Daoy (cell line): ENCODE data around the gene NR2F1. TPM values are rescaled to one million over a fixed set of nuclear protein-coding genes. Genes with fewer than 3 reads are reported as not detected.
"Not testable (repeated sequence)": the region's sequence is repeated elsewhere in the genome, so short reads cannot be mapped to it uniquely, and the experiment has no call there.

Experiments
- DNase-seq: peaks from one replicate; pipeline ENCODE4 v3.0.0-alpha.2; 2015; ENCODE audit warnings: low read depth
- total RNA-seq: library from RNA; depleted of rRNA; stranded (reverse); fragments of >200 nt; shearing (Covaris generic); gene quantifications from 2 replicates; pipeline ENCODE4 v1.2.3, GENCODE V29; 2014; rRNA removed

Gene NR2F1
- total RNA-seq, result 7.3 and 10.0 TPM in 2 replicates

DNA sequence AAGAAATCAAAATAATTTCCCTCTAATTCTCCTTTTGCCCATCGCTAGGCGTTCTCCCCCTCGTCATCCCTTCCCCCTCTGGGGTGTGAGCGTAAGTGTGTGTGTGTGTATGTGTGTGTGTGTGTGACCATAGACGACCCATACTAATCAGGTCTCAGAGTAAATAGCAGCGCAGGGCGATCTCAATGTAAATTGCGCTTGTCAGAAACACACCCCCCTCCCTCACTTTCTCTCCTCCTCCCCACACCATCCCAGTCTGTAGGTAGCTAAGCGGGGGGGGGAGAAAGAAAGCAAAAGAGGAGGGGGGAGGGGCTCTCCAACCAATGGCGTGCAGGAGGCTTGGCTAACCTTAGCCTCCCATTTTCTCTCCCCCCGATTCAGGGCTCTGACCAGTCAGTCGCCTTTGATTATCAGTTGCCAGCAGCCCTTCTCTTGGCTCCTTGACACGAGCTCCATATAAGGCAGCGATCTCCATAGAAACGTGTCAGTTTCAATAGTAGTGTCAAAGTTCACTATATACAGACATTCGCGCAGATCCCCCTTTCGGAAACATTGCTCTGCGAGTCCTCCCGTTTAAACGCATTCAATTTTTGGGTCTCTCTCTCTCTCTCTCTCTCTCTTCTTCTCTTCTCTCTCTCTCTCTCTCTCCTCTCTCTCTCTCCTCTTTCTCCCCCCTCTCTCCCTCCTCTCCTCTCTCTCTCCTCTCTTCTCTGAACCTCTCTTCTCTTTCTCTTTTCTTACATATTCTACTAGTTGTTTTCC, at the start of gene NR2F1:
NR2F1 (plus strand) TSS at position 546 of the 762 bp plus-strand sequence. CDS start 1,802 bp downstream, outside the sequence.
- peak; percentile 90 for DNase-seq

- no peak for DNase-seq
These were observed 37.1 kb upstream of the NR2F1 start for GRCh38 chr5:93545872-93546271.

- not testable (repeated sequence) for DNase-seq
These were observed 33.4 kb upstream of the NR2F1 start for GRCh38 chr5:93549594-93549993.

DNA sequence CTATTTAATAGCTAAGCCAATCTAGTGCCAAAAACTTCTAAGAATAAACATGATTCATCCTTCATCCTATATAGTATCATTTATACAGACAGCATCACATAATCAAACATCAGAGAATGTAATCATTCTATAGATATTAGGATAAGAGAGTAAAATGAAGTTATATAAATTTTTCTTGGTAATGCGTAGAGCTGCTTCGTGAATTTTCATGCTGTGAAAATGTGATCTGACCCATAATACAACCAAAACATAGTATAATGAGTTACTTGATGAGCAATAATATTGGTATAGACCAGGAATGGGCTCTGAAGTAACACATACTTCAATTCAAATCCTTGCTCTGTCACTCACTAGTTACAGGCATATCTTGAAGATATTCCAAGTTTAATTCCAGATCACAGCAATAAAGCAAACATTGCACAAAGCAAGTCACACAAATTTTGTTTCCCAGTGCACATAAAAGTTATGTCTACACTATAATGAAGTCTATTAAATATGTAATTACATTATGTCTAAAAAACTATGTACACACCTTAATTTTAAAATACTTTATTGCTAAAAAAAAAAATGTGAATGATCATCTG, 25.9 kb upstream of the NR2F1 start:
- DNase-seq, result no peak

DNA sequence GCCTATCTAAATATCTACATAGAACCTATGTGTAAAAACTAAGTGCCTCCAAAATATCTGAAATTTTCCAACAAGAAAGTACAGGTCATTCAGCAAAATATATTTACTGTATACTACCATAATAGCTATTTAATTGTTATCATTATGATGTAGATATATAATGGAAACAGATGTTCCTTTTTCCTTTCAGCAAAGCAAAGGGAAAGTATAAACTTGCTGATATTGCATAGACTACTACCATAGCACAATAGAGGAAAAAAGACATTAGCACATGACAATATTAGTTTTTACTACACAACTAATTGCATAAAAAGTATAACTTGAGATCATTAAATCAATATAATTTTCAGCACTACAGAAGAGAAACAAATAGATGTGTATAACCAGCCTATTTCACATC, 16.9 kb upstream of the NR2F1 start:
- DNase-seq, result no peak

DNA sequence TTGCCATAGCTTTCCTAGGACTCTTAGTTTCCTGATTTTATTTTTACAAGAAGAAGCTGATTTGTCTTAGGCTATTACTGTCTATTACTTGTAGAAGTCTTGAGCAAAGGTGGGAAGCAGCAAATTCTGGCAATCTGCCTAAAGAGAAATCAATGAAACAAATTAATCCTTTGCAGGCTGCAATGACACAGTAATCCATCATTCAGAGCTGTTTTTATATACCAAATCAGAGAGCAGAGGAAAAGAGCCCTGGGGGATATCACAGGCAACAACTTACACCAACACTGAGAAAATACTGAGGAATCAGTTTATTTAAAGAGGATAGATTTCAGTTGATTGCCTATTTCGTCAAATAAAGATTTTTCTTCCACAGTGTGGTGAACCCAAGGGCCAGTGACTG, 15.6 kb upstream of the NR2F1 start:
- DNase-seq, result no peak

- no peak for DNase-seq
These were observed 13.5 kb upstream of the NR2F1 start for GRCh38 chr5:93569300-93570160.

GRCh38 chr5:93570294-93571113, 12.5 kb upstream of the NR2F1 start:
- DNase-seq, result no peak

DNA sequence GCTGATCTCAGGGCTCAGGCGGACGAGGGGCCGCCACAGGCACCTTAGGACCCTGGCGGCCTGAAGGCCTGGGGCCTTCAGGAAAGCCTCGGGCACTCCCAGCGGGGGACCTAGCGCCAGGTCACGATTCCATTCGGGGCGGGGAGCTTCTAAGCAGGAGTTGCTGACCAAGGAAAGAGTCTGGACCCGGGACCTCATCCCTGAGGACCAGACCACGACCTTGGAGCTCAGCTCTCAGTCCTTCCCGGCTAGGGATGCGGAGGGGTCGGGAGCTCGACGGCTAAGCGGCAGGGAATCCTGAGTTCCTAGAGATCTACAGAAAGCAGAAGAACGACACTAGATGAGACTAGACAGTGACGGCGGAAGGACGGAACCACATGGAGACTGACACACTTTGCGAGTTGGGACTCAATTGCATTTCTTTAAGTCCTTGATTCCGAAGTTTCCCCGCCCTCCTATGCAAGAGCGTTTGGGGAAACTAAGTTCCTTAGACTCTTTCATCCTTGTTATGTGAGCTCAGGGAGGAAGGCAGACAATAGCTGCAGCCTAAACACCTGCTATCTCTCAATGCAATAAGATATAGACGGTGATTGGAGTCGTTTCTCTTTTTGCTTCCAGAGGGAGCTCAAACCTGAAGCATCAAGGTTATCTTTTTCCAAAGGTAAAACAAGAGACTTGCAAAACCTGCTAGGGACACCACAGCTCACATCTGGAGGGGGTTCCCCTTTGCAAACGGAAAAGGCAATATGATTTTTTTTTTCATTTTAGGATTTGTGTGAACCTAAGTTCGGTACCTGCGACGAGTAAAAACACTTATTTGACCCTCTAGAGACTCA, 11.7 kb upstream of the NR2F1 start:
- no peak for DNase-seq

DNA sequence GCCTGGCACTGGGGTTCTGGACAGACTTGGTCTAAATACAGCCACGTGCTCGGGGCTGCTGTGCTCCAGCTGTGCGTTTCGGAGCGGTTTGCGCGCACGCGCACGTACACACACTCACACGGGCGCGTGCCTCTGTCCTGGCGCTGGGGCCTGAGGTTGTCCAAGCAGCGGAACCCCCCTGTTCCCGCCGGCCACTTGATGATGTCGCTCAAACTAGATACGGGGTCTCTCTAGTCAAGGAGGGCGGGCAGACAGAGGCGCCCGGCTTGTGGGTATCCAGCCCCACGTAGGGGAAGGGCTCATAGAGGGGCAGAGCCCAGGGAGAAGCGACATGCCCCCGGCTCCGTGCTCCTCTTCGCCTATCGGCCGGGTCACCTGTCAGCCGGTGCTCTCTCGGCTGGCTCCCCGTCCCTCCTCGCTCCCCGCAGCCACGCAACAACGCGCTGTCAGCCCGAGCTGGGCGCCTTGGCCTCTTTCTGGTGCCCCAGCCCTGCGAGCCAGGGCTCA, 10.9 kb upstream of the NR2F1 start:
- no peak for DNase-seq

DNA sequence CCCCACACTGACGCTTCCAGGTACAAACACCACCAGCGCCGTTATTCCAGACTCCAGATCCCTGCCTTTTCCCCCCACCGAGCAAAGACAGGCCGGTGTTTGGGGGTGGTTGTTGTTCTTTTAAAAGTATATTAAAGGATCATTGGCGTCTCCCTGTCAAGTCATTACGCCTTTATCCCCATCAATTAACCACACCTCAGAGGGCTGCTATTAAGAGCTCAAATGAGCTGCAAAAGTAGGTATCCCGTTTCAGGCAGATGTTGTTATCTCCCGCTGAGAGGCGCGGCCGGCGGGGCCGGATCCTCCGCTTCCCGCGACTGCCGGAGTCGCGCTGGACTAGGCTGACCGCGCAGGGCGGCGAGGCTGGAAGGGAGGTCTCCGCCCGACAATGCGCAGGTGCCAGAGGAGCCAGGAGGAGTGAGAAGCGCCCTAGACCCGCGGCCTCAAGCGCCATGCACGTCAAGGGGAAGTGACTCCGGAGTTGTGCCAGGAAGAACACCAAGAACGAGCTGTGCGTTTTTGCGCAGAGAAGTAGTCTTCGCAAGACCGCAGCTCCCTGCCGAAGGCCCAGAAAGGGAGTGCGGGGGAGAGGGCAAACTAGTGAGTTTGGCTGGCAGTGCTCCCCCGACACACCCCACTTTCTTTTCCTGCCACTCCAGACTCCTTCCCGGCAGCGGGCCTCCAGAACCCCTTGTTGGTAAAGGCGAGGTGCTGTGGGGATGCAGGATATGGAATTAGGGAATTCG, 10.2 kb upstream of the NR2F1 start:
- DNase-seq, result no peak

GRCh38 chr5:93573354-93574351, 9.4 kb upstream of the NR2F1 start:
- DNase-seq, result no peak

- DNase-seq, result no peak
These were observed 8.3 kb upstream of the NR2F1 start for GRCh38 chr5:93574491-93575305.

DNA sequence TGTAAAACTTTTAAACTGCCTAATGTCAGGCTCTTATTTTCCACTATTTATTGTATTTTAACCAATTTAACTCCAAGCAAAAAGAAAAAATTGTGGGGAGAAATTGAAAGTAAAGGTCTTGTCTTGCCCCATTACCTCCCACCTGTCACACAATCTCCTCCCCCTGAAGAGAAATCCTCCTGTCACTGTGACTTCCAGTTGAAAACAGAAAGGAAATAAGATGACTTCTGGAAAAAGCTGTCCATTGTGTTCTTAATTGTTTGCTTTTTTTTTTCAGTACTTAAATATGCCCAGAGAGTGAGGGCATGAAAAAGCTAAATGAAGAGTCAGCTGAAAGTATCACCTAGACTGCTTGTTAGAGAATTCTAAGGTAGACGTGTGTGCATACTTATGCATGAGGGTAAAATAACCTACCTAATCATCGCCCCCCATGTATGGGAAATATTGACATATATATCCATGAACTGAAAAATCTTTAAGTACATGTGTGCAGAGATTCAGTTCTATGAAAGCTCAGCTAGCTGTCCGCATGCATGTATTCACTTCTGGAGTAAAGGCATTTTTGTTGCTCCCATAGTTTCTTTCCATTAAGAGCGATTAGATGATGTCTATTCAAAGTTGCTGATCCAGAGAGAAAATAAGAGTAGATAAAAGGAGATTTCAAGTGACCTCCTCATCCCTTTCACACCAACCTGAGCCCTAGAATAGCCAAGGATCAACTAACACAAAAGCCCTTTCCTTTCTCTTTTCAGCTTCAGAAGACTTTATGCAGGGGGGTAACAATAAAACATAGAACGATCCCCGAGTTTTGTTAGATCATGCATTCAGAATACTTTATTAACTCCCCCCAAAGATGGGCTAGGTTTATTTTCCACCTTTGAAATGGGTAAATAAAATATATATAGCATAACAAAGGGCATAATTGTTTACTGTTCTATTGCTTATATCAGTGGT, 7.3 kb upstream of the NR2F1 start:
- no peak for DNase-seq

DNA sequence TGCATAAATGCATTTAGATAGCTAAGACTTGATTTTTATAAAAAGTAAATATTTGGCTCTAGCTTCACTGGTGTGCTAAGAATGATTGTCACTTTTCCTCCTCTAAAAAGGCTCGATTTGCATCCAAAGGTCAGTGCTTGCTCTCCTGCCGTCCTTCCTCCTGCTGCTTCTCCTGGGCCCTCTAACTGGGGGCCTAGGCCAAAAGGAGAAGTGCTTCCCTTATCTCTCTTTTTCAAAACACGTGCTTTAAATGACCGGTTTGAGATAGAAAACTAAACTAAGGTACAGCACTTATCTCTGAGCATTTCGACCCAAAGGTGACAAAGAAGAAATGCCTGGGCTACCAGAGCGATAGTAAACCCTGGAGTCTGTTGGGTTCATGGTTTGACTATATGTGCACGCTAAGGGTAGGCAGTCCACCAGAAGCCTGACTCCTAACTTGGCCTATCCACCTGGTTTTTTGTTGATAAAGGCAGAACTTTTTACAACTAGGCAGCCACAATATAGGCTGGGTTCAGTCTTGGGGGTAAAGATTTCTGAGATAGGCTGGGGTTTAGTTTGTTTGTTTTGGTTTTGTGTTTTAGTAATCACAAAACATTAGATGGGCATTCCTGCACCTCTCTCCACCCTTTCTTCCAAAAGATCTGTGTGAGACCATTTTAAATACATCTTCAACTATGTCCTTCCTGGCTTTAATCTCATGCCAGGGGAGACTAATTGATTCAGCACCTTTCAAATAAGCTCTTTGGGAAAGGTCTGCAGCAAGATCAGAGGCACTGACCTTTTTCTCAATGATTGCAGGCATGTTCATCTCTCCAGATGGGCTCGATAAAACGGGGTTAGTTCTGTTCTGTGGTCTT, 5.8 kb upstream of the NR2F1 start:
- DNase-seq, result no peak
